Stomach (tissue), 9 donors: ENCODE results near the gene PAK6. TPM values are rescaled to one million over a fixed set of nuclear protein-coding genes. Genes with fewer than 3 reads are reported as not detected.

Source experiments
- DNase-seq, 2 donors: peaks; one replicate each; pipeline versions ENCODE4 v3.0.0 to v3.0.0-alpha.2; 2013 to 2019
- H3K27ac ChIP-seq, 5 donors: fragments of 200-600 bp in 4 of 5; sonication (generic) in 4 of 5; one replicate each; pipeline ENCODE4 v1.5.1; 2013 to 2019; ENCODE audit warnings: mild to moderate bottlenecking in 1 of 5, moderate library complexity in 1 of 5
- H3K27me3 ChIP-seq, 3 donors: fragments of 200-600 bp; sonication (generic); one replicate each; pipeline ENCODE4 v1.5.1; 2017 to 2019; ENCODE audit warnings: mixed run types in 1 of 3
- H3K36me3 ChIP-seq, 4 donors: fragments of 200-600 bp; sonication (generic); 1 replicate in 3 of 4; 2 replicates in 1 of 4; pipeline ENCODE4 v1.5.1; 2016 to 2019
- H3K4me1 ChIP-seq, 4 donors: fragments of 200-600 bp; sonication (generic); one replicate each; pipeline ENCODE4 v1.5.1; 2016 to 2019
- H3K4me3 ChIP-seq, 4 donors: fragments of 200-600 bp; sonication (generic) in 3 of 4; one replicate each; pipeline ENCODE4 v1.5.1; 2016 to 2019; ENCODE audit warnings: mild to moderate bottlenecking in 1 of 4
- H3K9me3 ChIP-seq, 4 donors: fragments of 200-600 bp; sonication (generic); one replicate each; pipeline ENCODE4 v1.5.1; 2016 to 2019
- CTCF ChIP-seq, 7 experiments: fragments of 450-650 bp in 4 of 7; fragments of 200-600 bp in 3 of 7; sonication (generic) in 3 of 7; IDR thresholded peaks; one replicate each; pipeline ENCODE4 v1.5.1; 2016 to 2019; ENCODE audit warnings: antibody characterized with exemption in 7 of 7, control low read depth in 2 of 7, mild to moderate bottlenecking in 1 of 7
- EP300 ChIP-seq: sonication (generic); formaldehyde crosslinking; IDR thresholded peaks from one replicate; pipeline ENCODE4 v1.6.1; 2017; ENCODE audit warnings: antibody characterized with exemption
- POLR2A ChIP-seq, 4 donors: fragments of 450-650 bp; IDR thresholded peaks; one replicate each; pipeline ENCODE4 v1.6.1; 2016; ENCODE audit warnings: antibody characterized with exemption in 4 of 4, control low read depth in 2 of 4, mild to moderate bottlenecking in 1 of 4, moderate library complexity in 1 of 4
- POLR2AphosphoS5 ChIP-seq, 3 donors: sonication (generic); formaldehyde crosslinking; IDR thresholded peaks; one replicate each; pipeline ENCODE4 v1.6.1; 2016; ENCODE audit warnings: antibody characterized with exemption in 3 of 3
- WGBS, 5 donors: extraction: QIAGEN DNeasy Blood & Tissue Kit in 3 of 5; methylation state at CpG; one replicate each; pipeline versions ENCODE4 v1.1.5 to v1.1.7; 2013 to 2018; 5-methylcytosine and 5-hydroxymethylcytosine counted together
- intact Hi-C: fragments of 100-400 bp; cut with DNase I; formaldehyde crosslinking; loops from one replicate; pipeline ENCODE4 v1.15.1; 2023; ENCODE audit warnings: low total_unique reads
- polyA plus RNA-seq, 3 donors: library from polyadenylated mRNA; stranded (reverse); fragments of 200-250 nt; gene quantifications; one replicate each; pipeline ENCODE4 v1.2.3, GENCODE V29; 2013
- total RNA-seq, 5 donors: library from RNA; depleted of rRNA; stranded (reverse); fragments of >200 nt; gene quantifications; one replicate each; pipeline versions ENCODE4 v1.1.0 to v1.2.3, GENCODE V29; 2014 to 2016
- donor health status: healthy with polysubstance abuse.
- donor health status: Bipolar disorder and iron deficiency.
- donor health status: healthy.

Gene PAK6
- total and polyA plus RNA-seq, 8 donors, result under 0.01 to 91.9 (median 6.2) TPM

GRCh38 chr15:40239693-40240618 is 1.1 kb downstream of the PAK6 start:
- peak overlapping the region in 1 of 4 donors; percentile 39 for H3K4me3 ChIP-seq
- DNase-seq, result peak in 1 of 2 donors; percentile 22
- WGBS, 5 donors, result 79 to 83% (median 81%) methylated on average over 14 to 19 of the region's 19 CpGs
- H3K27me3 ChIP-seq, result peaks cover 0 to 33% (median 7%) of the 10 kb centered on the region in 3 donors
- H3K36me3 ChIP-seq, result no peaks in the 10 kb centered on the region
- peaks cover 10 to 21% (median 13%) of the 10 kb centered on the region in 4 donors for H3K4me1 ChIP-seq
- TF ChIP-seq EP300 (no peak), CTCF (IDR thresholded peaks at IDR 0.05) (no peak), POLR2A (IDR thresholded peaks at IDR 0.05) (no peak), POLR2AphosphoS5 (IDR thresholded peaks at IDR 0.05) (no peak)
- intact Hi-C loops, result no loop called here
- H3K27ac ChIP-seq, result peak overlapping the region in 1 of 5 donors; percentile 48
- no peaks in the 10 kb centered on the region for H3K9me3 ChIP-seq

- Histone ChIP-seq H3K36me3 (no peaks in the 10 kb centered on the region), H3K27me3 (peaks cover 0 to 33% (median 7%) of the 10 kb centered on the region in 3 donors), H3K4me1 (peaks cover 10 to 19% (median 13%) of the 10 kb centered on the region in 4 donors), H3K9me3 (no peaks in the 10 kb centered on the region), H3K27ac (no peak overlapping the region), H3K4me3 (no peak overlapping the region)
- 82 to 90% (median 88%) methylated on average over 10 of the region's 10 CpGs for WGBS, 5 donors
- intact Hi-C loops, result no loop called here
- no peak for TF ChIP-seq EP300
- TF ChIP-seq POLR2A (IDR thresholded peaks at IDR 0.05), result no peak
- TF ChIP-seq CTCF (IDR thresholded peaks at IDR 0.05), result no peak
- TF ChIP-seq POLR2AphosphoS5 (IDR thresholded peaks at IDR 0.05), result no peak
- peak in 1 of 2 donors; percentile 24 for DNase-seq
Observed at GRCh38 chr15:40240619-40241221, 1.9 kb downstream of the PAK6 start.

- DNase-seq, result peak in 1 of 2 donors; percentile 15
- H3K4me3 ChIP-seq, result no peak overlapping the region
- no peaks in the 10 kb centered on the region for H3K9me3 ChIP-seq
- intact Hi-C loops, result no loop called here
- H3K36me3 ChIP-seq, result no peaks in the 10 kb centered on the region
- WGBS, 5 donors, result 84 to 95% (median 90%) methylated on average over 7 to 14 of the region's 14 CpGs
- peaks cover 0 to 33% (median 7%) of the 10 kb centered on the region in 3 donors for H3K27me3 ChIP-seq
- TF ChIP-seq POLR2A (IDR thresholded peaks at IDR 0.05) (no peak), CTCF (IDR thresholded peaks at IDR 0.05) (no peak), POLR2AphosphoS5 (IDR thresholded peaks at IDR 0.05) (no peak), EP300 (no peak)
- peaks cover 10 to 19% (median 13%) of the 10 kb centered on the region in 4 donors for H3K4me1 ChIP-seq
- H3K27ac ChIP-seq, result no peak overlapping the region
Observed at GRCh38 chr15:40241269-40242212, 2.7 kb downstream of the PAK6 start.
